ENCODE data around the gene MRPL37.

Gene MRPL37

DNA sequence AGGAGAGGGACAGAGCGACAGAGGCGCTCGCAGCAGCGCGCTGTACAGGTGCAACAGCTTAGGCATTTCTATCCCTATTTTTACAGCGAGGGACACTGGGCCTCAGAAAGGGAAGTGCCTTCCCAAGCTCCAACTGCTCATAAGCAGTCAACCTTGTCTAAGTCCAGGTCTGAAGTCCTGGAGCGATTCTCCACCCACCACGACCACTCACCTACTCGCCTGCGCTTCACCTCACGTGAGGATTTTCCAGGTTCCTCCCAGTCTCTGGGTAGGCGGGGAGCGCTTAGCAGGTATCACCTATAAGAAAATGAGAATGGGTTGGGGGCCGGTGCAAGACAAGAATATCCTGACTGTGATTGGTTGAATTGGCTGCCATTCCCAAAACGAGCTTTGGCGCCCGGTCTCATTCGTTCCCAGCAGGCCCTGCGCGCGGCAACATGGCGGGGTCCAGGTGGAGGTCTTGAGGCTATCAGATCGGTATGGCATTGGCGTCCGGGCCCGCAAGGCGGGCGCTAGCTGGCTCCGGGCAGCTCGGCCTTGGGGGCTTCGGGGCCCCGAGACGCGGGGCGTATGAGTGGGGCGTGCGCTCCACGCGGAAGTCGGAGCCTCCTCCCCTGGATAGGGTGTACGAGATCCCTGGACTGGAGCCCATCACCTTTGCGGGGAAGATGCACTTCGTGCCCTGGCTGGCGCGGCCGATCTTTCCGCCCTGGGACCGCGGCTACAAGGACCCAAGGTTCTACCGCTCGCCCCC lies at the start of gene MRPL37, which contains the start of gene CYB5RL:
Gene MRPL37 (plus strand): TSS at position 403 of the 754 bp plus-strand sequence. CDS start 77 bp downstream, at position 480.
Gene CYB5RL (minus strand): TSS at position 266 of the 754 bp plus-strand sequence. CDS start 4,414 bp downstream, outside the sequence.
- Mint-ChIP-seq H3K27me3 (ENCODE audit: low read depth, poor library complexity) (no peaks in the 10 kb centered on the region), H3K27ac (no peak within 1 kb of the TSS), H3K9me3 (no peaks in the 10 kb centered on the region), H3K36me3 (ENCODE audit: low read depth) (peaks cover 17% of the 10 kb centered on the region), H3K4me1 (peaks cover 38% of the 10 kb centered on the region), H3K4me3 (peak within 1 kb of the TSS; percentile 93)
- peak; percentile 90 for DNase-seq
- TF ChIP-seq, protein P1, sequence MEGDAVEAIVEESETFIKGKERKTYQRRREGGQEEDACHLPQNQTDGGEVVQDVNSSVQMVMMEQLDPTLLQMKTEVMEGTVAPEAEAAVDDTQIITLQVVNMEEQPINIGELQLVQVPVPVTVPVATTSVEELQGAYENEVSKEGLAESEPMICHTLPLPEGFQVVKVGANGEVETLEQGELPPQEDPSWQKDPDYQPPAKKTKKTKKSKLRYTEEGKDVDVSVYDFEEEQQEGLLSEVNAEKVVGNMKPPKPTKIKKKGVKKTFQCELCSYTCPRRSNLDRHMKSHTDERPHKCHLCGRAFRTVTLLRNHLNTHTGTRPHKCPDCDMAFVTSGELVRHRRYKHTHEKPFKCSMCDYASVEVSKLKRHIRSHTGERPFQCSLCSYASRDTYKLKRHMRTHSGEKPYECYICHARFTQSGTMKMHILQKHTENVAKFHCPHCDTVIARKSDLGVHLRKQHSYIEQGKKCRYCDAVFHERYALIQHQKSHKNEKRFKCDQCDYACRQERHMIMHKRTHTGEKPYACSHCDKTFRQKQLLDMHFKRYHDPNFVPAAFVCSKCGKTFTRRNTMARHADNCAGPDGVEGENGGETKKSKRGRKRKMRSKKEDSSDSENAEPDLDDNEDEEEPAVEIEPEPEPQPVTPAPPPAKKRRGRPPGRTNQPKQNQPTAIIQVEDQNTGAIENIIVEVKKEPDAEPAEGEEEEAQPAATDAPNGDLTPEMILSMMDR (IDR thresholded peaks at IDR 0.05) = no peak

DNA sequence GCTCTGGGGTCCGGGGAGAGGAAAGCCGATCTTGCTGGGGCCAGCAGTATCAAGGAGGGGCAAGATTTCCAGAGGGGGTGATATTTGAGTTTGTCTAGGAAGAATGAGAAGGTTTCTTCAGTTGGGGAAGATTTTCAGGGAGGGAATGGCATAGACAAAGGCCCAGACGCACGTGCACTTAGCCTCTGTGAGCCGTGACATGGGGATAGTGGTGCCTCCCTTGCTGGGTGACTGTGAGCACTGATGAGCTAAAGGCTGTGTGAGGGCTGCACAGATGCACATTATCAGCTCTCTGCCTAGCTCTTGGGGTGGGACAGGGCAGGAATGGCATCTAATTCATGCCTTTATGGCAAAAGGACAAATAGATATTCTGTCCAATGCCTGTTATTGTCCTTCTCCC lies 49.0 kb upstream of the MRPL37 start:
- DNase-seq = no peak

DNA sequence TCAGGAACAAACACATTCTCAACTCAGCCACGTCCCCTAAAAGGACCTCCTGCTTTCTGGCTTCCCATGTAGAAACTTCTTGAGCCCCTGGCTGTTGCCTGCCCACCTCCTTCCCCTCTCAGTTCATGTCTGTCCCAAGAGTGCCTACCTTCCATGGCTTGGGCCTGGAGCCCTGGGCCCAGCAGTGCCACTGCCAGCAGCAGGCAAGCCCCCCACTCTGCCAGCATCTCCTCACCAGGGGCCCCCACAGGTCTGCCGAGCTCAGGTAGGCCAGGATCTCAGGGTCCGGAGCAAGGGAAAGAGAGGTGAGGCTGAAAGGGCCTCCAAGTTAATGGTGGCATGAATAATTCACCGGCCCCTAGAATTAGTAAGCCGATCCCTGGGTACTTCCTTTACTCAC lies 47.3 kb upstream of the MRPL37 start, which contains the start of gene CDCP2:
Gene CDCP2 (minus strand): TSS at position 305 of the 400 bp plus-strand sequence. CDS start 78 bp downstream, at position 227.
- Mint-ChIP-seq H3K27ac (no peak within 1 kb of the TSS), H3K4me3 (no peak within 1 kb of the TSS), H3K27me3 (ENCODE audit: low read depth, poor library complexity) (peaks cover 11% of the 10 kb centered on the region), H3K9me3 (no peaks in the 10 kb centered on the region), H3K36me3 (ENCODE audit: low read depth) (no peaks in the 10 kb centered on the region), H3K4me1 (peaks cover 22% of the 10 kb centered on the region)
- TF ChIP-seq, protein P1 (IDR thresholded peaks at IDR 0.05) = no peak
- DNase-seq = no peak

More for the DNA sequence above, 49.0 kb upstream of the MRPL37 start:
- peaks cover 22% of the 10 kb centered on the region for H3K4me1 Mint-ChIP-seq
- no peak overlapping the region for H3K4me3 Mint-ChIP-seq
- H3K27ac Mint-ChIP-seq = peak overlapping the region; percentile 0
- TF ChIP-seq, protein P1 (IDR thresholded peaks at IDR 0.05) = no peak
- H3K9me3 Mint-ChIP-seq = no peaks in the 10 kb centered on the region
- H3K36me3 Mint-ChIP-seq (ENCODE audit: low read depth) = no peaks in the 10 kb centered on the region
- peaks cover 4% of the 10 kb centered on the region for H3K27me3 Mint-ChIP-seq (ENCODE audit: low read depth, poor library complexity)

DNA sequence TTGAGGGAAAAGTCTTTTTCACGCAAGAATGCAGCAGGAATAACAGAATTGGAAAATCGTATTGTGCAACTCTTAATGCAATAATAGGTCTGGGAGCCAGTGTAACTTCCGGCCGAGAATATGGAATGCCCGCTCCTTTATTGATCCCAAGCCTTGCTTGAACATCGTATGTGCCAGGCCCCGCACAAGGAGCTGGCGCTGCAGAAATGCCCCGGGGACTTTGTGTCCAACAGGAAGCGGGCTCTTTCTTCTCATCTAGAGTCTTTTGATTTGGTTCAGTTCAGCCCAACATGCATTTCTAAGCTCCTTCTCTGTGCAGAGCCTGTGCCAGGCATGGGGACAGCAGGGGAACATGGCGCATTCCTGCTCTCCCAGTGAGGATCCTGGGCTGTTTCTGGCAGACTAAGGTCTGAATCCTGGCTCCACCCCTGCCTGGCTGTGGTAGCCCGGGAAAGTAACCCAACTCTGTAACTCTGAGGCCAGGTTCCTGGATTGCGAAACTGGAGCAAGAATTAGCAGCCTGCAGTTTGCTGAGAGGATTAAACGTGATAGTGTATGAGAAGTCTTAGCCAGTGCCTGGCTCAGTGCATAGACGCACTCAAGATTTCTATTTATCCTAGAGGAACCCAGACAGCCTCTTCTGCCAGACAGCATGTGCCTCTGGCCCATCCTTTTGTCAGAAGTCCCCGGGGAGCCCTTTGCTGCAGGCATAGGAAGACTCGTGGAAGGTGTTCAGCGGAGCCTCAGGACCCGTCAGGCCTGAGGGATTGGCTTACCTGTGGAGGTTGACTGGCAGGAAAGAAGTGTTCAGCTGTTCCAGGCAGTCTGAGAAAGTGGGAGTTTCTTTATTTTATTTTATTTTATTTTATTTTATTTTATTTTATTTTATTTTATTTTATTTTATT lies 46.2 kb upstream of the MRPL37 start:
- Mint-ChIP-seq H3K9me3 (no peaks in the 10 kb centered on the region), H3K4me3 (no peak overlapping the region), H3K27me3 (ENCODE audit: low read depth, poor library complexity) (peaks cover 11% of the 10 kb centered on the region), H3K27ac (no peak overlapping the region), H3K36me3 (ENCODE audit: low read depth) (no peaks in the 10 kb centered on the region), H3K4me1 (peaks cover 22% of the 10 kb centered on the region)
- DNase-seq = peak; percentile 19
- TF ChIP-seq, protein P1 (IDR thresholded peaks at IDR 0.05) = no peak

DNA sequence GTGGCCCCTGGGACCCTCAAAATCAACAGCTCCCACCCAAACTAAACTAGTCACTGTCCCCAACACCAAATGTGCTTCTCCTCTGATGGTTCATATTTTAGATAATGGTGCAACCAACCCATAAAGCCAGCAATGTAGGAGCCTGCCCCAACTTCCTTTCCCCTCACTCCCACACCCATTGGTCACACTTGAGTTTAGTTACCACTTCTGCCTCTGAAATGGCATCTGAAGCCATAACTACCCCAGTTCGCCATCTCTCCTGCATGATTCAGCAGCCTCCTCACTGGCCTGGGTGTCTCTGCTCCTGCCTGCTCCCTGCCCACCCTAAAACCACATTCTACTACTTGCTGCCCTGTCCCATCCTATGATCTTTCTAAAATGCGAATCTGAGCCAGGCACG lies 43.8 kb upstream of the MRPL37 start:
- TF ChIP-seq, protein P1 (IDR thresholded peaks at IDR 0.05) = no peak
- H3K36me3 Mint-ChIP-seq (ENCODE audit: low read depth) = no peaks in the 10 kb centered on the region

More for the DNA sequence above, 43.8 kb upstream of the MRPL37 start:
- Mint-ChIP-seq H3K27me3 (ENCODE audit: low read depth, poor library complexity) (peaks cover 11% of the 10 kb centered on the region), H3K9me3 (no peaks in the 10 kb centered on the region), H3K27ac (no peak overlapping the region), H3K4me1 (peaks cover 22% of the 10 kb centered on the region), H3K4me3 (no peak overlapping the region)
- DNase-seq = no peak

Data from nephron progenitor cell (in vitro differentiated cells).